H1 (cell line): Measurements from ENCODE around the gene APBA2.

Source experiments
- CHD2 ChIP-seq: IDR thresholded peaks from 2 replicates; pipeline ENCODE4 v1.6.1; 2012; ENCODE audit warnings: low read length, improper control_type of control experiment
- POLR2AphosphoS5 ChIP-seq: IDR thresholded peaks from 2 replicates; pipeline ENCODE4 v1.6.1; 2011; ENCODE audit warnings: low read depth, low read length
- RXRA ChIP-seq: IDR thresholded peaks from 2 replicates; pipeline ENCODE4 v1.6.1; 2011; ENCODE audit warnings: low read depth, mild to moderate bottlenecking, low read length, moderate library complexity; ENCODE audit not compliant: insufficient read depth
- TF ChIP-seq, protein P1 (sequence below), 3 experiments: IDR thresholded peaks; 1 replicate in 2 of 3; 2 replicates in 1 of 3; pipeline versions ENCODE4 v1.5.1 to v1.6.1; 2011; ENCODE audit warnings: low read length in 3 of 3, mild to moderate bottlenecking in 3 of 3, inconsistent platforms in 2 of 3, low read depth in 1 of 3, moderate library complexity in 1 of 3; ENCODE audit not compliant: insufficient read depth in 1 of 3; ENCODE audit errors: control extremely low read depth in 1 of 3

DNA sequence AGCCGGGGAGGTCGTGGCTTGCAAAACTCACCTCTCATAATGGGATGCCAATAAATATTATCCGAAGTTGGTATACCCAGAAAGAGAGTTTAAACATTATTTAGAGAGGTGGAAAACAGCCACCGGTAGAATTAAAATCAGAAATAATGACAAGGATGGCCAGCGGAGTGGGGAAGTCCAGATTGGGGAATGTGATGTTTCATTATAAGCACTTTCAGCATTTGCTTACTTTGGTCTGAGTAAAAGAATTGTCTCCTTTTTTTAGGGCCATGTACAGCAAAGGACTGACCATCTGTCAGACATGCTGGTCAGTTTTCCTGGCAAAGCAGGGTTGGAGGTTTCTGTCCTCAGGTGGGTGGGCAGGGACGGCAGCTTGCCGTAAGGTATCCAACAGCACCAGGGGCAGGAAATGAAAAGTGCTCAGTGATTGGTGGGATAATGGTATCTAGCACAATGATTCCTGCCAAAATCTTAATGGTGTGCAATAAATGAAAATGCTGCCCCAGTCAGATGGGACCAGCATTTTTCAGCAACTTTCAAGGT lies 24.3 kb downstream of the APBA2 start:
- TF ChIP-seq POLR2AphosphoS5 (no peak), RXRA (no peak), CHD2 (no peak)
- TF ChIP-seq, protein P1, sequence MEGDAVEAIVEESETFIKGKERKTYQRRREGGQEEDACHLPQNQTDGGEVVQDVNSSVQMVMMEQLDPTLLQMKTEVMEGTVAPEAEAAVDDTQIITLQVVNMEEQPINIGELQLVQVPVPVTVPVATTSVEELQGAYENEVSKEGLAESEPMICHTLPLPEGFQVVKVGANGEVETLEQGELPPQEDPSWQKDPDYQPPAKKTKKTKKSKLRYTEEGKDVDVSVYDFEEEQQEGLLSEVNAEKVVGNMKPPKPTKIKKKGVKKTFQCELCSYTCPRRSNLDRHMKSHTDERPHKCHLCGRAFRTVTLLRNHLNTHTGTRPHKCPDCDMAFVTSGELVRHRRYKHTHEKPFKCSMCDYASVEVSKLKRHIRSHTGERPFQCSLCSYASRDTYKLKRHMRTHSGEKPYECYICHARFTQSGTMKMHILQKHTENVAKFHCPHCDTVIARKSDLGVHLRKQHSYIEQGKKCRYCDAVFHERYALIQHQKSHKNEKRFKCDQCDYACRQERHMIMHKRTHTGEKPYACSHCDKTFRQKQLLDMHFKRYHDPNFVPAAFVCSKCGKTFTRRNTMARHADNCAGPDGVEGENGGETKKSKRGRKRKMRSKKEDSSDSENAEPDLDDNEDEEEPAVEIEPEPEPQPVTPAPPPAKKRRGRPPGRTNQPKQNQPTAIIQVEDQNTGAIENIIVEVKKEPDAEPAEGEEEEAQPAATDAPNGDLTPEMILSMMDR (IDR thresholded peaks at IDR 0.05; ENCODE audit: control extremely low read depth in 1 of 3, insufficient read depth in 1 of 3, low read depth in 1 of 3, low read length in 3 of 3) = no peak
